Measurements from ENCODE around the gene ACTBL2. TPM values are rescaled to one million over a fixed set of nuclear protein-coding genes. Genes with fewer than 3 reads are reported as not detected.

ACTBL2 gene
- total and polyA plus RNA-seq, 4 donors = not detected

GRCh38 chr5:57445705-57446037 lies 36.9 kb downstream of the ACTBL2 start:
- 91% methylated on average over 4 of the region's 4 CpGs for WGBS
- H3K27ac ChIP-seq (ENCODE audit: low read depth in 1 of 2, low read length in 2 of 2) = no peak overlapping the region
- H3K4me3 ChIP-seq (ENCODE audit: low read depth in 1 of 3, low read length in 3 of 3) = no peak overlapping the region
- H3K9me3 ChIP-seq (ENCODE audit: control insufficient read depth in 4 of 4, low read length in 3 of 4) = no peaks in the 10 kb centered on the region
- H3K36me3 ChIP-seq (ENCODE audit: control insufficient read depth in 4 of 4, insufficient read depth in 3 of 4, low read depth in 1 of 4, low read length in 3 of 4) = no peaks in the 10 kb centered on the region
- no peaks in the 10 kb centered on the region for H3K4me1 ChIP-seq (ENCODE audit: control insufficient read depth in 4 of 4, insufficient read depth in 4 of 4, low read length in 3 of 4)
- H3K27me3 ChIP-seq (ENCODE audit: control insufficient read depth in 4 of 4, insufficient read depth in 4 of 4, low read length in 3 of 4) = peaks cover 0 to 2% (median 0%) of the 10 kb centered on the region in 4 donors
- H3K9ac ChIP-seq (ENCODE audit: low read depth in 1 of 2, low read length in 2 of 2) = no peak overlapping the region
- no peak for DNase-seq (ENCODE audit: low spot score)
- TF ChIP-seq YY1 (IDR thresholded peaks at IDR 0.05) = no peak
- no peak for TF ChIP-seq SP1 (IDR thresholded peaks at IDR 0.05)
- TF ChIP-seq NR2F2 (IDR thresholded peaks at IDR 0.05) = no peak
- no peak for TF ChIP-seq JUND (IDR thresholded peaks at IDR 0.05)
- TF ChIP-seq HNF4A (conservative IDR thresholded peaks at IDR 0.05) = no peak
- no peak for TF ChIP-seq EGR1 (IDR thresholded peaks at IDR 0.05; ENCODE audit: low read depth in 2 of 2)
- no peak for TF ChIP-seq CTCF (IDR thresholded peaks at IDR 0.05; ENCODE audit: low read depth, low read length, missing input control)
- TF ChIP-seq FOXA2 (IDR thresholded peaks at IDR 0.05) = no peak
- no peak for TF ChIP-seq REST (IDR thresholded peaks at IDR 0.05)
- TF ChIP-seq RAD21 (IDR thresholded peaks at IDR 0.05) = no peak
- TF ChIP-seq HNF4G (IDR thresholded peaks at IDR 0.05) = no peak
- TF ChIP-seq, protein P1, sequence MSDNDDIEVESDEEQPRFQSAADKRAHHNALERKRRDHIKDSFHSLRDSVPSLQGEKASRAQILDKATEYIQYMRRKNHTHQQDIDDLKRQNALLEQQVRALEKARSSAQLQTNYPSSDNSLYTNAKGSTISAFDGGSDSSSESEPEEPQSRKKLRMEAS (IDR thresholded peaks at IDR 0.05) = no peak
- TF ChIP-seq, protein P2, sequence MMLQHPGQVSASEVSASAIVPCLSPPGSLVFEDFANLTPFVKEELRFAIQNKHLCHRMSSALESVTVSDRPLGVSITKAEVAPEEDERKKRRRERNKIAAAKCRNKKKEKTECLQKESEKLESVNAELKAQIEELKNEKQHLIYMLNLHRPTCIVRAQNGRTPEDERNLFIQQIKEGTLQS (IDR thresholded peaks at IDR 0.05) = no peak
- TF ChIP-seq, protein P3, sequence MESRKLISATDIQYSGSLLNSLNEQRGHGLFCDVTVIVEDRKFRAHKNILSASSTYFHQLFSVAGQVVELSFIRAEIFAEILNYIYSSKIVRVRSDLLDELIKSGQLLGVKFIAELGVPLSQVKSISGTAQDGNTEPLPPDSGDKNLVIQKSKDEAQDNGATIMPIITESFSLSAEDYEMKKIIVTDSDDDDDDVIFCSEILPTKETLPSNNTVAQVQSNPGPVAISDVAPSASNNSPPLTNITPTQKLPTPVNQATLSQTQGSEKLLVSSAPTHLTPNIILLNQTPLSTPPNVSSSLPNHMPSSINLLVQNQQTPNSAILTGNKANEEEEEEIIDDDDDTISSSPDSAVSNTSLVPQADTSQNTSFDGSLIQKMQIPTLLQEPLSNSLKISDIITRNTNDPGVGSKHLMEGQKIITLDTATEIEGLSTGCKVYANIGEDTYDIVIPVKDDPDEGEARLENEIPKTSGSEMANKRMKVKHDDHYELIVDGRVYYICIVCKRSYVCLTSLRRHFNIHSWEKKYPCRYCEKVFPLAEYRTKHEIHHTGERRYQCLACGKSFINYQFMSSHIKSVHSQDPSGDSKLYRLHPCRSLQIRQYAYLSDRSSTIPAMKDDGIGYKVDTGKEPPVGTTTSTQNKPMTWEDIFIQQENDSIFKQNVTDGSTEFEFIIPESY (IDR thresholded peaks at IDR 0.05) = no peak

GRCh38 chr5:57445006-57445704 lies 37.5 kb downstream of the ACTBL2 start:
- Histone ChIP-seq H3K27ac (ENCODE audit: low read depth in 1 of 2, low read length in 2 of 2) (no peak overlapping the region), H3K4me1 (ENCODE audit: control insufficient read depth in 4 of 4, insufficient read depth in 4 of 4, low read length in 3 of 4) (no peaks in the 10 kb centered on the region), H3K36me3 (ENCODE audit: control insufficient read depth in 4 of 4, insufficient read depth in 3 of 4, low read depth in 1 of 4, low read length in 3 of 4) (no peaks in the 10 kb centered on the region), H3K9ac (ENCODE audit: low read depth in 1 of 2, low read length in 2 of 2) (no peak overlapping the region), H3K4me3 (ENCODE audit: low read depth in 1 of 3, low read length in 3 of 3) (no peak overlapping the region), H3K27me3 (ENCODE audit: control insufficient read depth in 4 of 4, insufficient read depth in 4 of 4, low read length in 3 of 4) (peaks cover 0 to 2% (median 0%) of the 10 kb centered on the region in 4 donors), H3K9me3 (ENCODE audit: control insufficient read depth in 4 of 4, low read length in 3 of 4) (no peaks in the 10 kb centered on the region)
- no peak for TF ChIP-seq JUND (IDR thresholded peaks at IDR 0.05)
- no peak for TF ChIP-seq HNF4G (IDR thresholded peaks at IDR 0.05)
- no peak for TF ChIP-seq NR2F2 (IDR thresholded peaks at IDR 0.05)
- no peak for TF ChIP-seq RAD21 (IDR thresholded peaks at IDR 0.05)
- TF ChIP-seq, protein P3 (IDR thresholded peaks at IDR 0.05) = no peak
- no peak for TF ChIP-seq YY1 (IDR thresholded peaks at IDR 0.05)
- TF ChIP-seq SP1 (IDR thresholded peaks at IDR 0.05) = no peak
- no peak for TF ChIP-seq TAF1 (conservative IDR thresholded peaks at IDR 0.05)
- no peak for TF ChIP-seq CTCF (IDR thresholded peaks at IDR 0.05; ENCODE audit: low read depth, low read length, missing input control)
- no peak for DNase-seq (ENCODE audit: low spot score)
- 72% methylated on average over 5 of the region's 5 CpGs for WGBS

Data from liver (tissue), 9 donors.